Activated naive CD8-positive, alpha-beta T cell (primary cell): ENCODE results near the gene SSX2IP.

Source experiments
- H3K27ac Mint-ChIP-seq: one replicate; pipeline ENCODE4 v1.8.0; 2021; ENCODE audit warnings: mixed read lengths
- H3K27me3 Mint-ChIP-seq: one replicate; pipeline ENCODE4 v1.8.0; 2021; ENCODE audit warnings: mixed read lengths
- H3K36me3 Mint-ChIP-seq: one replicate; pipeline ENCODE4 v1.8.0; 2021; ENCODE audit warnings: mixed read lengths
- H3K4me1 Mint-ChIP-seq: one replicate; pipeline ENCODE4 v1.8.0; 2021; ENCODE audit warnings: low read depth, mixed read lengths
- H3K4me3 Mint-ChIP-seq: one replicate; pipeline ENCODE4 v1.8.0; 2021; ENCODE audit warnings: mild to moderate bottlenecking, mixed read lengths
- H3K9me3 Mint-ChIP-seq: one replicate; pipeline ENCODE4 v1.8.0; 2021; ENCODE audit warnings: low read depth, mixed read lengths

The SSX2IP gene

DNA sequence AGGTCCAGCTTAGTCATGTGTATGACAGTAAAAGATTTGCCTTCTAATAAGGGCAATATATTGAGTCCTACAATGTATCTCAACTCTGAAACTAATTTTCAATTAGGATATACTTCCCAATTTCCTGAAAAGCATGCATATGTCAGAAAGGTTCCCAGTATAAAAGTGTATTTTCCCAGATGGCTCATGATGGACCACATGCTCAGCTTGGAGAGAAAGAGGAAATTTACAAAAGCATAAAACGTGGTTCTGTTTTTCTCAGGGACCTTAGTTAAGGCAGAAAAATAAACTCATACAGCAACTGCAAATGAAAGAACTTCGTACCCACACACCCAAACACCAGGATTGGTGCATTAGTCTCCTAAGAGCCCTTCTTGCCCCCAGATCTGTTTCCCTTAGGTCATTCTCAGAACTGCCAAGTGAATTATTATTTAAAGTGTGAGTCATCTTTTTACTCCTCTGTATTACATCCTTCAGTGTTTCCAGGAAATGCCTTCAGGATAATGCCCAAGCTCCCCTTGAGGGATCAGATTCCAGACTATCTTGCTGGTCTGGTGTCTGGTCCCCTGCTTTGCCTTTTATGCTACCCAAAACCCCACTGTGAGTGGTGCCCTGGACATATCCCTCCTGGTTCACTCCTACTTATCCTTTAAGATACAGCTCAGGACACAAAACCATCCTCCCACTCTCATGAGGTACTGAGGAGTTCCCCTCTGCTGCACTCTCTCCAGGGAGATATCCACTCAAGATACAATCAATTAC, 57.4 kb downstream of the SSX2IP start:
- Mint-ChIP-seq H3K4me3 (no peak overlapping the region), H3K27ac (no peak overlapping the region), H3K36me3 (peaks cover 3% of the 10 kb centered on the region), H3K27me3 (no peaks in the 10 kb centered on the region), H3K9me3 (no peaks in the 10 kb centered on the region), H3K4me1 (no peaks in the 10 kb centered on the region)

DNA sequence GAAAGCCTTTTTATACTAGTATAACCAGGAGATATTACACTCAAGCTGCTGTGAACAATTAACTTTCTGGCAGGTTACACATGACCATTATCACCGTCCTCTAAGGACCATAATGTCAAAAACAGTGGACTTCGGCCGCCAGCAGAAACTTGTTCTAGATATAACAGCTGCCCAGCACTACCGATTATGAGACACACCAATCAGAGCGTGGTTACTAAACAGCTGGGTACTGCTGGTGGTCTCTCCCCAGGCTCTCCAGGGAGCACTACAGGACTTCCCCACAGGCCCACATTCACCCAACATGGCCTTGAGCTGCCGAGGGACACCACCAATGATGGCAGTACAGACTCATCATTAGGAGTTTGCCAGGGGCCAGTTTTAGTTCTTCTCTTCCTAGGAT, 58.1 kb downstream of the SSX2IP start:
- Mint-ChIP-seq H3K36me3 (peaks cover 3% of the 10 kb centered on the region), H3K4me1 (no peaks in the 10 kb centered on the region), H3K9me3 (no peaks in the 10 kb centered on the region), H3K4me3 (no peak overlapping the region), H3K27ac (no peak overlapping the region), H3K27me3 (no peaks in the 10 kb centered on the region)

DNA sequence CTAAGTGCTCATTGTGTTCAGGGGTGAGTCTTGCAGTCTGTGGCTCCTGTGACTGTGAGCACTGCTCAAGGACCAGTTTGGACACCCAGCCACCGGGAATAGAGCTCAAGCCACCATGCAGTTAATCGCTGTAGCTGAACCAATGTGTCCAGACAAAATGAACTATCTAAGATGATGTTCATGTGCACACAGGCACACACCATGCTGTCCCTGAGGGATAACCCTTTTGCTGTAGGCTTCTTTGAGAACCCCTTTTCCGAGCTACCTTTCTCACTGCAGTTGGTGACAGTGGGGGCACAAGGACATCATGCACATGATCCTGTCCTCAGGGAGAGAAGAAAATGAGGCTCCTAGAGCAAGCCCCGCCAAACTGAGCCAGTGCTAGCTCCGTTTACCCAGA, 65.4 kb downstream of the SSX2IP start:
- Mint-ChIP-seq H3K4me1 (peaks cover 6% of the 10 kb centered on the region), H3K9me3 (no peaks in the 10 kb centered on the region), H3K4me3 (no peak overlapping the region), H3K27ac (no peak overlapping the region), H3K27me3 (peaks cover 3% of the 10 kb centered on the region), H3K36me3 (peaks cover 3% of the 10 kb centered on the region)

DNA sequence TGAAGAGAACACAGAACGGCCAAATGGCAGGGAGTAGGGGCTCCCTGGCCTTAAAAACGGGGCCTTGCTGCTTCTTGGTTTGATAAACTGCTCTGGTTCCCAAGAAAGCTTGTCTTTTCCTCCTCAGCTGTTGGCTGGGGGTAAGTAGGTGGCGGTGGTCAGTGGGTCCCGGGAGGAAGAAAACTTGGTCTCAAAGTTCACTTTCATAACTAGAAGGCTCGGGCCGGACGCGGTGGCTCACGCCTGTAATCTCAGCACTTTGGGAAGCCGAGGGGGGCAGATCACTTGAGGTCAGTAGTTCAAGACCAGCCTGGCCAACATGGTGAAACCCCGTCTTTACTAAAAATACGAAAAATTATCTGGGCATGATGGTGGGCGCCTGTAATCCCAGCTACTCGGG, 68.7 kb downstream of the SSX2IP start:
- Mint-ChIP-seq H3K27ac (no peak overlapping the region), H3K4me3 (peak overlapping the region; percentile 17)

DNA sequence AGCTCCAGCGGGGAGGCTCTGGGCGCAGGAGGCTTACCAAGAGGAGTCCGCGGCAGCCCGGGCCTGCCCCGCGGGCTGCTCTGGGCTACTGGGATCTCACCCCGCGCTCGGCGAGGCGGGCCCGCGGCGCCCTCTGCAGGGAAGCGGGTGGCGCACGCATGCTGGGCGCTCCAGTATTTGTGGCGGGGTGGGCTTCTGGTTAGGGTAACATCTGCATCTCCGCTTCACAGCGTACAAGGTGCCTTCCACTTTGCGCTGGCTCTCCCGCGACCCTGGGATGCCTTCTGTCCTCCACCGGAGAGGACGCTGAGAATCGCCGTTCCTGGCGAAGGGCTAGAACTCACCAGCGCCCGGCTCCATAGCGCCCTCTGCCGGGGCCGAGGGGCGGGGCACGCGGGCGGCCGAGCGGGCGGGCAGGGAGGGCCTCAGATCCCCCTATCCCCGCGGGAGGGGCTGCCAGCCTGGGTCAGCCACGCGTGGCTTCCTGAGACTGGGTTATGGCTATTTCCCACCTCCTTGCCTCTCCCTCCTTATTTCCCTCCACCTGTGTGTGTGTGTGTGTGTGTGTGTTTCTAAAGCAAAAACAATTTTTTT, 69.4 kb downstream of the SSX2IP start:
- H3K4me3 Mint-ChIP-seq = peak overlapping the region; percentile 89
- H3K36me3 Mint-ChIP-seq = no peaks in the 10 kb centered on the region

More for the DNA sequence above, 68.7 kb downstream of the SSX2IP start:
- Mint-ChIP-seq H3K4me1 (peaks cover 14% of the 10 kb centered on the region), H3K36me3 (no peaks in the 10 kb centered on the region), H3K27me3 (peaks cover 3% of the 10 kb centered on the region), H3K9me3 (no peaks in the 10 kb centered on the region)

DNA sequence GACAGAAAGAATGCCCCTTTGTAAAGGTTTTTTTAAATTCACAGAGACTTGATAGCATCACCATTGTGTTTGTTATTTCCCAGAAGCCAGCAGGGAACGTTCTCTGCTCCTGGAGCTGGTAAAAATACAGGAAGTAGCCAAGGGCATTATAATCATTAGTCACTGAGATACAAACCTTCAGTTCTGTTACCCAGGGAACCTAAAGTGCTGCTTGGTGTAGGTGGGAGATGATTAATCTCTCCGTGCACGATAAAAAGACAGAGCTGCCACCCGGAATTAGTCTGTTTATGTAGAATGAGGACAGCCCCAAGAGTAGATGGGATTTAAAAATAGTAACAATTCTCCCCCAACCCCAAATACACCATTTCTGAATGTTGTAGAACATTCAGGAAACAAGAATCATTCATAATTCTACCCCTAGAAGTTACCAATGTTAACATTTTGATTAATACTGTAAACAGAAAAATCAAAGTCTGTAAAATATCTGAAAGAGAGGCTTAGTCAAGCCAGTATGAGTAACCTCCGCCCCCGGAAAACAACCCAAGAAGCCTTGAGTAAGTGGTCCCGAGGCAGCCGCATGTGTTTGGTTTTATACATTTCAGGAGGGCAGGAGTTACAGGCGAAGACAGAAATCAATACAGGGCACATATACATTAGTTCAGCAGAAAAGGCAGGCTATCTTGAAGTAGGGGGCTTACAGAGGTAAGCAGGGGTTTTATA, 70.7 kb downstream of the SSX2IP start:
- no peaks in the 10 kb centered on the region for H3K27me3 Mint-ChIP-seq
- peak overlapping the region; percentile 84 for H3K27ac Mint-ChIP-seq

More for the DNA sequence above, 69.4 kb downstream of the SSX2IP start:
- Mint-ChIP-seq H3K9me3 (no peaks in the 10 kb centered on the region), H3K27ac (peak overlapping the region; percentile 84), H3K27me3 (peaks cover under 1% of the 10 kb centered on the region), H3K4me1 (peaks cover 14% of the 10 kb centered on the region)

DNA sequence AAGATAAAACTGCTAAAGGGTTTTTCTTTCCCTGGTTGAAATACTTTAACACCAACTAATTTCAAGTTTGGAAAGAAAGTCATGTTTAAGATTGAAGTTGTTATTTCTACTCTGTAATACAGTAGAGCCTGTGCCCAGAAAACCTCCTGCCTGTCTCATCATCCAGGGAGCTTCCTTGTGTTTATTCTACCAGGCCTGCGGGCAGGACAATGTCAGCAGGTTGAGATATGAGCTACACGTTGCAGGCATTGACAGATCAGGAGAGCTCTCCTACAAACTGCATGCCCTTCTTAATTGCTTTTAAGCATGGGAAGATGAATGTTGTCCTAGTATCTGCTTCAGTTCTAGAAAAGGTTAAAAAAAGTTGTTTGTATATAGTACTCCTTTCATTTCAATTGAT, 72.9 kb downstream of the SSX2IP start:
- H3K36me3 Mint-ChIP-seq = peaks cover 13% of the 10 kb centered on the region
- no peak overlapping the region for H3K4me3 Mint-ChIP-seq
- peaks cover 7% of the 10 kb centered on the region for H3K9me3 Mint-ChIP-seq
- peaks cover 20% of the 10 kb centered on the region for H3K4me1 Mint-ChIP-seq
- H3K27ac Mint-ChIP-seq = no peak overlapping the region
- no peaks in the 10 kb centered on the region for H3K27me3 Mint-ChIP-seq

More for the DNA sequence above, 70.7 kb downstream of the SSX2IP start:
- Mint-ChIP-seq H3K4me1 (peaks cover 14% of the 10 kb centered on the region), H3K4me3 (peak overlapping the region; percentile 70), H3K36me3 (peaks cover 5% of the 10 kb centered on the region), H3K9me3 (peaks cover 5% of the 10 kb centered on the region)

DNA sequence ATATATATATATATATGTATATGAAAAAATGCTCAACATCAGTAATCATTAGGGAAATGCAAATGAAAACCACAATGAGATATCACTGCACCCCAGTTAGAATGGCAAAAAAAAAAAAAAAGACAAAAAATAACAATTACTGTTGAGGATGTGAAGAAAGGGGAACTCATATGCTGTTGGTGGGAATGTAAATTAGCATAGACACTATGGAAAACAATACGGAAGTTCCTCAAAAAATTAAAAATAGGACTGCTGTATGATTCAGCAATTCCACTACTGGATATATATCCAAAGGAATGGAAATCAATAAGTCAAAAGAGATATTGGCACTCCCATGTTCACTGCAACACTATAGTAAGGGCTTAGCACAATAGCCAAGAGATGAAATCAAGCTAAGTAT, 74.5 kb downstream of the SSX2IP start:
- no peak overlapping the region for H3K27ac Mint-ChIP-seq
- peaks cover 17% of the 10 kb centered on the region for H3K36me3 Mint-ChIP-seq
- H3K27me3 Mint-ChIP-seq = no peaks in the 10 kb centered on the region
- peaks cover 31% of the 10 kb centered on the region for H3K4me1 Mint-ChIP-seq
- peaks cover 7% of the 10 kb centered on the region for H3K9me3 Mint-ChIP-seq
- H3K4me3 Mint-ChIP-seq = no peak overlapping the region

DNA sequence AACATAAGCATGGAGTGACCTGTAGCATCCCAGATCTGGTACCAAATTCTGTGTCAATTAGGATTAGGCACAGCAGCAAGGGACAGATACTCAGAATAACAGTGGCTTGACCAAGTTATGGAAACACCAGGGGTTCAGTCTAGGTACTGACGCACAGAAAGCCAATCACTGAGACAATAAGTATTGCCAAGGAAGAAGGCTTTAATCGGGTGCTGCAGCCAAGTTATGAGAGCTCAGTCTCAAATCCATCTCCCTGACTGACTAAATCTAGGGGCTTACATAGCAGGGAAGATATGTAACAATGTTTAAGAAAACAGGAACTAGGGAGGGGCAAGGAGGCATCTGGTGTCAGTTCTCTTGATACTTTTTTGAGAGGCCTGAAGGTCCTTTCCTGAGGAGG, 76.4 kb downstream of the SSX2IP start:
- Mint-ChIP-seq H3K27ac (no peak overlapping the region), H3K9me3 (peaks cover 7% of the 10 kb centered on the region), H3K4me1 (peaks cover 22% of the 10 kb centered on the region), H3K27me3 (no peaks in the 10 kb centered on the region), H3K4me3 (no peak overlapping the region), H3K36me3 (peaks cover 18% of the 10 kb centered on the region)

DNA sequence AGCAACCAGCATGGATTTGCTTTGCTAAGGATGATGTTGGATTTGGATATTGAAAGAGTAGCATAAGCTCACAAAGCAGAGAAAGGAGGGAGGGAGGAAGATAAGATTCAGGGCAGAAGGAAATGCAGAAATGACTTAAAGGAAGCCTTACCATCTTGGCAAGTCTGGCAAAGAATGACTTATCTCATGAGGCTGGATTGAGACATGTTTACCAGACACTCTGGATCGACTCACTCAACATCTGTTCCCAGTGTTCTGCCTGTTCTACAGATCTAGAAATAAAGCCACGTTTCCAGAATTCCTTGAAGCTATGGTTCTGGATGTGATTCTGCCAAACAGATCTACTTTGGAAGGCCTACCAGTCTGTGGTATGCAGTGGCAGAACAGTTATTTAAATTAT, 77.2 kb downstream of the SSX2IP start:
- Mint-ChIP-seq H3K27me3 (no peaks in the 10 kb centered on the region), H3K4me1 (peaks cover 22% of the 10 kb centered on the region), H3K36me3 (peaks cover 18% of the 10 kb centered on the region), H3K27ac (no peak overlapping the region), H3K9me3 (peaks cover 7% of the 10 kb centered on the region), H3K4me3 (no peak overlapping the region)

DNA sequence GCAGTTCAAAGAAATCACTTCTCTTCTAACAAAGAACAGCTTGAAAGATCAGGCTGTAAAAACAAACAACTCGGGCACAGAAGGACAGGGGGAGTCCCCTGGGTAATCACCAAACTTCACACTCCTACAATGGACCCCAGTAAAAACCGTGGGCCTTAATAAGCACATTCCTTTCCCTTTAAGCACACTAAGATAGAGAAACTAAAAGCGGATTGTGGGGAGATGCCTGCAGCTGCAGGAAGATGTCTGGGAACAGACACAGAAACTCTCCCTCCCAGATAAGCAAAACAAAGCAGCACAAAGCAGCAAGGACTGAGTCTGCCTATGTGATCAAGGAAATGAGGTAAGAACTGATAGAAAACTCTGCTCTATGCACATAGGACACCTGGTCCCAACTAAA, 78.5 kb downstream of the SSX2IP start:
- peaks cover 18% of the 10 kb centered on the region for H3K36me3 Mint-ChIP-seq
- peak overlapping the region; percentile 88 for H3K27ac Mint-ChIP-seq
- peaks cover 22% of the 10 kb centered on the region for H3K4me1 Mint-ChIP-seq

DNA sequence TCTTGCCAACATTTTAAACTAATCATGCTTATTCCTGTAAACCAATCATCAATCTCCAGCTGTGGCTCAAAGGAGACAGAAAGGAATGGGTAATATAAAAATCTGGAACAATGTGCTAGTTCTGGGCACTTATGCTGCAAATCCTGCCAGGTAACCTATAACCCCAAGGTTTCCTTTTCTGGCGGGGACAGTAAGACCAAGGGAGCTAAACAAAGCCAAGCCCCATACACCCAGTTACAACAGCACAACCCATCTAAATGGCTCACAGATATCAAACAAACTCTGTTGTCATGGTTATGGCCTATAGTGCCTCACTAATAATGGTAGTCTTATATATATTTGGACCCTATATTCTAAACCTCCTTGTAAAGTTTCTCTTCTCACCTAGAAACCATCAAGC, 79.2 kb downstream of the SSX2IP start:
- Mint-ChIP-seq H3K27me3 (no peaks in the 10 kb centered on the region), H3K4me3 (peak overlapping the region; percentile 68), H3K4me1 (peaks cover 23% of the 10 kb centered on the region), H3K27ac (peak overlapping the region; percentile 88), H3K36me3 (peaks cover 23% of the 10 kb centered on the region), H3K9me3 (peaks cover 13% of the 10 kb centered on the region)

More for the DNA sequence above, 78.5 kb downstream of the SSX2IP start:
- no peaks in the 10 kb centered on the region for H3K27me3 Mint-ChIP-seq
- peaks cover 7% of the 10 kb centered on the region for H3K9me3 Mint-ChIP-seq
- peak overlapping the region; percentile 68 for H3K4me3 Mint-ChIP-seq

DNA sequence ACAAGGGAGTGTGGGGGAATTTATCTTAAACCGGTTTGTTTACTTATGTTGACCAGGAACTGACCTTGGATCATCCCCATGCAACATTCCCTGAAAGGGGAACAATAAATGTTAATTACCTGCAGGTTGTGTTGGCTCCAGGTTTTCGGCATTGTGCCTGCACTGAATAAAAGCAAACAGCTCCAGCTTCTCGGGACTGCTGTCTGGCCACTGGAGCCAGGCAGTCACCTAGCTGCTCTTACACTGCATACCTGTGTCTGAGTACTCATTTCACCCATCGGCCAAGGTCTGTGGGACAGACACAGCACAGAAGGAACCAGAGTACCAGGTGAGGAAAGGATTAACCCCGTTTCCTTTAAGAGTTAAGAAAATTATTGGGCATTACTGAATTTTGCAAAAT, 83.3 kb downstream of the SSX2IP start:
- Mint-ChIP-seq H3K4me1 (peaks cover 14% of the 10 kb centered on the region), H3K4me3 (no peak overlapping the region), H3K36me3 (peaks cover 24% of the 10 kb centered on the region), H3K27ac (no peak overlapping the region), H3K9me3 (peaks cover 23% of the 10 kb centered on the region), H3K27me3 (no peaks in the 10 kb centered on the region)

DNA sequence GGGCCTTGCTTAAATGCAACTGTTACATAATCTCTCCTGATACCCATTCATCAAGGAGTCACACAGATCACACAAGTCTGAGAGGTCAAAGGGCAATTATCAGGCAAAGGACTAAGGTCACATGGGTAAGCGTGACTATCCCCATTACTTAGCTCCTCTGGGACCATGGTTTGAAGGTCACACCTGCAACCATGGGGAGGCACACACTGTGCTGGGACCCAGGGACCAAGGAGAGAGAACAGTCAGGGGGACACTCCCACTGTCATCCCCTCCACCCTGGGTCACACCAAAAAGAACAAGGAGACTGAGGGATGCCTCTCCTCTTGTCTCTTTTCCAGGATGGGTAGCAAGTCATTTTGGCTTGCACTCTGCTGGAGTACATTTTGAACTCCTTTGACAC, 85.1 kb downstream of the SSX2IP start:
- Mint-ChIP-seq H3K9me3 (peaks cover 23% of the 10 kb centered on the region), H3K4me1 (peaks cover 5% of the 10 kb centered on the region), H3K27me3 (no peaks in the 10 kb centered on the region), H3K27ac (no peak overlapping the region), H3K4me3 (no peak overlapping the region), H3K36me3 (peaks cover 19% of the 10 kb centered on the region)
